Skeletal muscle satellite cell (primary cell): ENCODE measurements around the gene TPRG1L.

Experiments used
- H3K27me3 ChIP-seq: 2 replicates; pipeline ENCODE4 v1.7.0; 2013; ENCODE audit warnings: low read length; ENCODE audit not compliant: control insufficient read depth, insufficient read depth
- H3K36me3 ChIP-seq: 2 replicates; pipeline ENCODE4 v1.7.0; 2013; ENCODE audit warnings: mild to moderate bottlenecking, control low read depth, low read length; ENCODE audit not compliant: insufficient read depth
- H3K4me1 ChIP-seq: 2 replicates; pipeline ENCODE4 v1.7.0; 2013; ENCODE audit warnings: low read length; ENCODE audit not compliant: control insufficient read depth, insufficient read depth
- H3K4me2 ChIP-seq: 2 replicates; pipeline ENCODE4 v1.7.0; 2013; ENCODE audit warnings: mild to moderate bottlenecking, low read length
- H3K4me3 ChIP-seq: 2 replicates; pipeline ENCODE4 v1.7.0; 2013; ENCODE audit warnings: low read length
- H3K9ac ChIP-seq: 2 replicates; pipeline ENCODE4 v1.7.0; 2013; ENCODE audit warnings: mild to moderate bottlenecking, low read depth, low read length, moderate library complexity
- H3K9me3 ChIP-seq: replicated peaks from 2 replicates; pipeline ENCODE4 v1.7.0; 2013; ENCODE audit warnings: mild to moderate bottlenecking, control low read depth, low read length

TPRG1L gene

GRCh38 chr1:3662080-3662671, 37.4 kb downstream of the TPRG1L start:
- Histone ChIP-seq H3K9me3 (no peaks in the 10 kb centered on the region), H3K36me3 (no peaks in the 10 kb centered on the region), H3K4me3 (no peak overlapping the region), H3K9ac (no peak overlapping the region), H3K4me2 (no peak overlapping the region), H3K4me1 (peaks cover 8% of the 10 kb centered on the region), H3K27me3 (peaks cover 17% of the 10 kb centered on the region)

GRCh38 chr1:3663999-3664699, 39.3 kb downstream of the TPRG1L start:
- no peaks in the 10 kb centered on the region for H3K36me3 ChIP-seq
- peaks cover 13% of the 10 kb centered on the region for H3K27me3 ChIP-seq
- no peak overlapping the region for H3K4me3 ChIP-seq
- H3K4me1 ChIP-seq, result peaks cover 16% of the 10 kb centered on the region
- H3K9ac ChIP-seq, result no peak overlapping the region
- H3K9me3 ChIP-seq, result no peaks in the 10 kb centered on the region
- no peak overlapping the region for H3K4me2 ChIP-seq

GRCh38 chr1:3664700-3665375, 40.0 kb downstream of the TPRG1L start:
- Histone ChIP-seq H3K4me2 (no peak overlapping the region), H3K4me3 (no peak overlapping the region), H3K4me1 (peaks cover 18% of the 10 kb centered on the region), H3K9me3 (no peaks in the 10 kb centered on the region), H3K36me3 (no peaks in the 10 kb centered on the region), H3K9ac (no peak overlapping the region), H3K27me3 (peaks cover 12% of the 10 kb centered on the region)

DNA sequence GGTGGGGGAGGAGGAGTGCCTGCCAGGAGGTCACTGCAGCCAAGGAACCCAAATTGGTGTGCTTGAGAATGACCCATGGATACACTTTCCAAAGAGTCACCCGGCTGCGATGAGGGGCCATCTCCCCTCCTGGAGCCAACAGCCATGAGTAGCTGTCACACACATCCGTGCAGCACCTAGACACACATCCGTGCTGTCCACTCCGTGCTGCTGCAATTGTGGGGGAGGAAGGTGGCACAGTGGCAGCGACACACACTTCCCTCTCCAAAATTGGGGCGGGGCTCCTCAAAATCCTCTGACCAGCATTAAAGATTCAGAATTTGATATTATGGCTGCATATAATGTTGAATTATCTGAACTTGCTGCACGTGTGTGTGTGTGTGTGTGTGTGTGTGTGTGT, 43.3 kb downstream of the TPRG1L start:
- peaks cover 27% of the 10 kb centered on the region for H3K4me1 ChIP-seq

GRCh38 chr1:3668585-3669300, 43.9 kb downstream of the TPRG1L start:
- H3K4me2 ChIP-seq, result peak overlapping the region; percentile 34
- H3K36me3 ChIP-seq, result no peaks in the 10 kb centered on the region
- no peak overlapping the region for H3K4me3 ChIP-seq
- H3K27me3 ChIP-seq, result peaks cover 11% of the 10 kb centered on the region
- H3K4me1 ChIP-seq, result peaks cover 27% of the 10 kb centered on the region
- H3K9ac ChIP-seq, result no peak overlapping the region
- no peaks in the 10 kb centered on the region for H3K9me3 ChIP-seq

More for the DNA sequence above, 43.3 kb downstream of the TPRG1L start:
- no peaks in the 10 kb centered on the region for H3K36me3 ChIP-seq
- no peak overlapping the region for H3K9ac ChIP-seq
- no peaks in the 10 kb centered on the region for H3K9me3 ChIP-seq
- peaks cover 5% of the 10 kb centered on the region for H3K27me3 ChIP-seq
- no peak overlapping the region for H3K4me2 ChIP-seq
- H3K4me3 ChIP-seq, result no peak overlapping the region

DNA sequence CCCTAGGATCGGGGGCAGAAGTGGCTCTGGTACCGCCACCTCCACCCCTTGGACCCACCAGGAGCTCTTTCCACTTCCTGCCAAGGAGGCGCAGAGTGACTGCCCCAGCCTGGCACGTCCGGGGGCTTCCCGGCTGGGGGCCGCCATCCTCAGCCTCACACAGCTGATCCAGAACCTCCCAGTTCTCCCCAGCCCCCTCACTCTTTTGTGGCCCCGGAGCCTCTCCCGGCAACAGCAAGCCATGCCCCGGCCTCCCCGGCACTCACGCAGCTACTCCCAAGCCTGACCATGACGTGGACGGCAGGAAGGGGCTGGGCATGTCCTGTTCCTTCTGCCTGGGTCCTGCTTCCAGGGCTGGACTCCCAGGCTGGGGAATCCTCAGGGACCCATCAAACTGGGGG, 44.6 kb downstream of the TPRG1L start:
- Histone ChIP-seq H3K36me3 (no peaks in the 10 kb centered on the region), H3K4me2 (no peak overlapping the region), H3K4me1 (peaks cover 34% of the 10 kb centered on the region), H3K9ac (no peak overlapping the region), H3K9me3 (no peaks in the 10 kb centered on the region), H3K4me3 (no peak overlapping the region), H3K27me3 (peaks cover 18% of the 10 kb centered on the region)

DNA sequence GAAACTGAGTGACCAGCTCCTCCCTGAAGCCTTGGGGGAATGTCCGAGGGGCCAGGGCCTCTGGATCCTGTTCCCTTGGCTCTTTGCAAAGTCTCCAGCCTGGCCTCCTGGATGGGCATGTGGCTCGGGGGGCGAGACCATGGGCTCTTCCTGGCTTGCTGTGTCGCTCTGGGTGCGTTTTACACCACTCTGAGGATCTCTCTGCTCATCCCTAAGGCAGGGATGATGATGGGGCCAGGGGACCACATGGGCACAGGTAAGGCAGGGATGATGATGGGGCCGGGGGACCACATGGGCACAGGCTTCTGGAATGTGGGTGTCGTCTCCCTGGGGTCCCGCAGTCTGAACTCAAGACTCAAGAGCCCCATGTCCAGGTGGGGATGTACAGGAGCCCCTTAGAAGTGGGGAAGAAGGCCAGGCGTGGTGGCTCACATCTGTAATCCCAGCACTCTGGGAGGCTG, 45.2 kb downstream of the TPRG1L start:
- H3K36me3 ChIP-seq, result no peaks in the 10 kb centered on the region
- H3K9me3 ChIP-seq, result no peaks in the 10 kb centered on the region
- no peak overlapping the region for H3K4me3 ChIP-seq
- no peak overlapping the region for H3K4me2 ChIP-seq
- peaks cover 36% of the 10 kb centered on the region for H3K4me1 ChIP-seq
- no peak overlapping the region for H3K9ac ChIP-seq
- peaks cover 20% of the 10 kb centered on the region for H3K27me3 ChIP-seq

GRCh38 chr1:3670823-3671265, 46.0 kb downstream of the TPRG1L start:
- H3K4me3 ChIP-seq, result no peak overlapping the region
- H3K9me3 ChIP-seq, result no peaks in the 10 kb centered on the region
- H3K4me2 ChIP-seq, result no peak overlapping the region
- H3K27me3 ChIP-seq, result peaks cover 20% of the 10 kb centered on the region
- no peaks in the 10 kb centered on the region for H3K36me3 ChIP-seq
- peaks cover 36% of the 10 kb centered on the region for H3K4me1 ChIP-seq
- H3K9ac ChIP-seq, result no peak overlapping the region

DNA sequence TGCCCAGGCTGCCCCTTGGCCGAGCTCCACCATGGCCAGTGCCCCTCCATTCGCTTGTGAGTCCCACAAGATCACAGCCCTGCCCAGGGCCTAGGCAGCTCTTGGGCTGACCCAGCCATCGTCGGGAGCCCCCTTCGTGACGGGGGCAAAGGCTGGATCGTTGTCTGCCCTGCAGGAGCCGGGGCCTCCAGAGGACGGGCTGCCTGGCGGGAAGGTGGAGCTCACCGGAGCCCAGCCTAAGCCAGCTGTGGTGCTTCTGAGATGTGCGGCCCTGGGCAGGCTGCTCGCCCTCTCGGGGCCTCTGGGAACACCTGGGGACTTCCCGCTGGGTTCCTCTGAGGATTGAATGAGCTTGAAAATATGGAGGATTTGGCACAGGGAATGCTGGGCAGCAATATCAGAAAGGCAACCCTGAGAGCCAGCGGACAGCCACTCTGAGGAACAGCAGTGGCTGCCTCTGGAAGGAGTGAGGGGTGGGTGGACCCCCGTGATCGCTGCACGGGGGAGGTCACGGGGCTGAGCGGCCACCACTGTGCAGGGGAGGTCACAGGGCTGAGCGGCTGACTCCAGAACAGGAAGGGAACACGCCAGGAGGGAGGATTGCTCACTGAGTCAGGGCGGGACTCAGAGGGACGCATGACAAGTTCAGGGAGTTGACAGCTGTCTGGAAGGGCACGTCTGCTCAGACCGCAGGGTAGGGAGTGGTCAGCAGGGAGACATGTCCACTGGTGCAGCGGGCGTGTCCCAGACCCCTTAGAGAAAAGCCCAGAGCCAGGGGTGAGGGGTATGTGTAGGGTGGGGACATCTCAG, 46.8 kb downstream of the TPRG1L start:
- Histone ChIP-seq H3K36me3 (no peaks in the 10 kb centered on the region), H3K4me1 (peaks cover 30% of the 10 kb centered on the region), H3K4me3 (no peak overlapping the region), H3K27me3 (peaks cover 20% of the 10 kb centered on the region), H3K4me2 (no peak overlapping the region), H3K9ac (no peak overlapping the region), H3K9me3 (no peaks in the 10 kb centered on the region)

DNA sequence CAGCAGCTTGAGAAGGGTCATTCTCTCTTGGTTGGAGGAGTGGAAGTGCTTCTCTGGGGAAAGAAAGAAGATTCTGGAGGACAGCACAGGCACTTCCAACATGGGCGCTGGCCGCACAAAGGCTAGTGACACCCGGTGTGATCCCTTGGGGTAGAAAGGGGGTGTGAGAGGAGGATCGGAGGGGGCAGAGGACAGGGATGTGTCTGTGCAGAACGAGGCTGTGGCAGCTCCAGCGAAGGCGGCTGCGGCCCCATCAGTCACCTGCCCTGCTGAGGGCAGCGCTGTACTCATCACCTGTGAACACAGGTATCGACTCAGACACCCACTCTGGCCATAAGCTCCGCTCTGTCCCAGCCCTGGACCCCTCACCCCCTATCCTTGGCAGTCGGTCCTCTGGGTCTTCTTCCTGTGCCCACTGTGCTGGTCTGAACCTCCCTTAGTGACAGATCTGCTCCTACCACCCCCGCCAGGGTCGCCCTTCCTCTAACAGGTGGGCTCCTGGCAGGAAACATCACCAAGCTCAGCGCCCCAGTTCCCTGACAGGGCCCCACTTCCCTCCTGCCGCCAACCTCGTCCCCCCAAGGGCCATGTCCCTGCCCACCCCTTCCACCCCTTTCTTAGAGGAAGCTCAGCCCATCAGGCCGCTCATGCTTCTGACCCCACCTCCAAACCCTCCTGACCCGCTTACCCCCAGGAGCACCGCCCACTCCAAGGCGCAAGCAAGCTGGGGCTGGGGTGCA, 47.6 kb downstream of the TPRG1L start:
- no peak overlapping the region for H3K4me3 ChIP-seq
- peaks cover 20% of the 10 kb centered on the region for H3K27me3 ChIP-seq
- peaks cover 28% of the 10 kb centered on the region for H3K4me1 ChIP-seq
- no peak overlapping the region for H3K4me2 ChIP-seq
- H3K9ac ChIP-seq, result no peak overlapping the region
- H3K36me3 ChIP-seq, result no peaks in the 10 kb centered on the region
- H3K9me3 ChIP-seq, result no peaks in the 10 kb centered on the region
